Lung microvascular endothelial cell (primary cell): Measurements from ENCODE around the gene CLEC5A. TPM values are rescaled to one million over a fixed set of nuclear protein-coding genes. Genes with fewer than 3 reads are reported as not detected.

Experiments
- total RNA-seq: library from RNA; depleted of rRNA; stranded (reverse); fragments of >200 nt; gene quantifications from 2 replicates; pipeline ENCODE4 v1.2.1, GENCODE V29; 2014

Gene CLEC5A
- total RNA-seq, 1 donor from 2014 or later, result not detected

Other genes with a start within 250 kb of the CLEC5A start
- gene DENND11, start 244.8 kb downstream of the CLEC5A start, total RNA-seq, result 59.1 and 69.2 TPM in 2 replicates
- under 0.01 TPM in 2 replicates for gene WEE2, start 238.6 kb downstream of the CLEC5A start, total RNA-seq
- 91.5 and 117 TPM in 2 replicates for gene SSBP1, start 208.6 kb downstream of the CLEC5A start, total RNA-seq
- gene TAS2R3, start 182.9 kb downstream of the CLEC5A start, total RNA-seq, result 0.44 and 0.60 TPM in 2 replicates
- 0.22 and 0.40 TPM in 2 replicates for gene TAS2R4, start 170.3 kb downstream of the CLEC5A start, total RNA-seq
- gene TAS2R5, start 156.8 kb downstream of the CLEC5A start, total RNA-seq, result 0.22 and 0.40 TPM in 2 replicates
- gene PRSS37, start 105.5 kb downstream of the CLEC5A start, total RNA-seq, result not detected in 2 replicates
- gene OR9A4, start 30.6 kb downstream of the CLEC5A start, total RNA-seq, result not detected in 2 replicates
- not detected in 2 replicates for gene TAS2R38, start 26.8 kb upstream of the CLEC5A start, total RNA-seq
- gene MGAM, start 48.9 kb upstream of the CLEC5A start, total RNA-seq, result under 0.01 TPM in 1 of 2 replicates, not detected in the other
- not detected in 2 replicates for gene MGAM2, start 164.7 kb upstream of the CLEC5A start, total RNA-seq